ENCODE results near the gene GIMAP2.

GIMAP2 gene

DNA sequence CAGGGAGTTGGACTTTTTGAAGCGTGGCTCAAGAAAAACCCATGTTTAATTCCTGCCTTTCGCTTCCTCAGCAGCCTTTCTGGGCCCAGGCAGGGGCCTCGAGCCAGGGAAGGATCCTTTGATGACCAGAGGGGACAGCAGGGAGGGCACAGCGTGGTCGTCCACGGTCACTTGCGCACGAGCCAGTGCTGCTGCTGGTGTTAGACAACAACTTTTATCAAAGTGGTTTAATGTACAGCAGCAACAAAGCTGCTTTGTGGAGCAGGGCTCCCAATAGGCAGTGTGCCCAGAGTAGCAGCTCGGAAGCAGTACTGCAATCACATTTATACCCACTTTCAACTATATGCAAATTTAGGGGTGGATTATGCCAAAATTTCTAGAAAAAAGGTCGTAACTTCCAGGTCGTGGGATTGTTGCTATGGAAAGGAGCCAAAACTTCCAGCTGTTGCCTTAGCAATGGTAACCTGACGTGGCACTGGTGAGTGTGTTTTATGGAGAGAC lies 37.0 kb downstream of the GIMAP2 start:
- Histone ChIP-seq H3K79me2 (ENCODE audit: insufficient read depth, low read length) (no peaks in the 10 kb centered on the region), H3K27ac (ENCODE audit: low read depth, low read length) (no peak overlapping the region), H2AFZ (ENCODE audit: low read depth, low read length, severe bottlenecking) (no peak overlapping the region), H3K9me2 (replicated peaks; ENCODE audit: insufficient read depth, low read length) (no peaks in the 10 kb centered on the region), H3K4me2 (ENCODE audit: low read depth, low read length, poor library complexity, severe bottlenecking) (no peak overlapping the region), H3K36me3 (ENCODE audit: low read length) (no peaks in the 10 kb centered on the region), H3K4me3 (ENCODE audit: insufficient read depth, low read length, poor library complexity, severe bottlenecking) (no peak overlapping the region), H3F3A (ENCODE audit: insufficient read depth) (no peaks in the 10 kb centered on the region), H3K9ac (ENCODE audit: low read length) (no peak overlapping the region), H3K27me3 (ENCODE audit: low read length) (no peaks in the 10 kb centered on the region), H3K9me3 (ENCODE audit: insufficient read depth, low read length) (no peaks in the 10 kb centered on the region), H4K20me1 (ENCODE audit: low read depth, low read length) (no peaks in the 10 kb centered on the region)
- TF ChIP-seq EZH2phosphoT487 (conservative IDR thresholded peaks at IDR 0.05; ENCODE audit: low read length) = no peak
- TF ChIP-seq, protein P1, sequence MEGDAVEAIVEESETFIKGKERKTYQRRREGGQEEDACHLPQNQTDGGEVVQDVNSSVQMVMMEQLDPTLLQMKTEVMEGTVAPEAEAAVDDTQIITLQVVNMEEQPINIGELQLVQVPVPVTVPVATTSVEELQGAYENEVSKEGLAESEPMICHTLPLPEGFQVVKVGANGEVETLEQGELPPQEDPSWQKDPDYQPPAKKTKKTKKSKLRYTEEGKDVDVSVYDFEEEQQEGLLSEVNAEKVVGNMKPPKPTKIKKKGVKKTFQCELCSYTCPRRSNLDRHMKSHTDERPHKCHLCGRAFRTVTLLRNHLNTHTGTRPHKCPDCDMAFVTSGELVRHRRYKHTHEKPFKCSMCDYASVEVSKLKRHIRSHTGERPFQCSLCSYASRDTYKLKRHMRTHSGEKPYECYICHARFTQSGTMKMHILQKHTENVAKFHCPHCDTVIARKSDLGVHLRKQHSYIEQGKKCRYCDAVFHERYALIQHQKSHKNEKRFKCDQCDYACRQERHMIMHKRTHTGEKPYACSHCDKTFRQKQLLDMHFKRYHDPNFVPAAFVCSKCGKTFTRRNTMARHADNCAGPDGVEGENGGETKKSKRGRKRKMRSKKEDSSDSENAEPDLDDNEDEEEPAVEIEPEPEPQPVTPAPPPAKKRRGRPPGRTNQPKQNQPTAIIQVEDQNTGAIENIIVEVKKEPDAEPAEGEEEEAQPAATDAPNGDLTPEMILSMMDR (IDR thresholded peaks at IDR 0.05; ENCODE audit: insufficient read depth, low read length, poor library complexity, severe bottlenecking) = no peak

DNA sequence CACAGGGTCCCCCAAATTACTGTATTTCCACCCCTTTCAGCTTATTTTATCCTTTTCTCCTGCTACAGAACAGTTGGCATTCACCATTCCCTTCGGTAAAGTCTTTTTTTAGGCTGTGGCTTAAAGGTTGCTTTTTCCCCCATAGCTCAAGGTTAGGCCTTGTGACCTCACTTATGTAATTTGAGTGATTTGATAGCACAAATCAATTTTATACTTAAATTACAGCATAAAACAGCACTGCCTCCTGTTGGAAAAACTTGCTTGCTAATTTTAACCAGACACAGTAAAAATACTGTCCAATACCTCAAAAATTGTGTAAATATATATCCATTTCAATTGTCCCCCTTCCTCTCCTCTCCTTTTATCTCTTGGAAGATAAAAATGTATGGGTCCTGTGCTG lies 38.0 kb downstream of the GIMAP2 start:
- H3K9ac ChIP-seq (ENCODE audit: low read length) = no peak overlapping the region
- TF ChIP-seq EZH2phosphoT487 (conservative IDR thresholded peaks at IDR 0.05; ENCODE audit: low read length) = no peak
- TF ChIP-seq, protein P1 (IDR thresholded peaks at IDR 0.05; ENCODE audit: insufficient read depth, low read length, poor library complexity, severe bottlenecking) = no peak
- no peak overlapping the region for H3K27ac ChIP-seq (ENCODE audit: low read depth, low read length)
- H3K4me3 ChIP-seq (ENCODE audit: insufficient read depth, low read length, poor library complexity, severe bottlenecking) = no peak overlapping the region
- no peaks in the 10 kb centered on the region for H3K79me2 ChIP-seq (ENCODE audit: insufficient read depth, low read length)
- no peaks in the 10 kb centered on the region for H3F3A ChIP-seq (ENCODE audit: insufficient read depth)
- no peaks in the 10 kb centered on the region for H3K9me3 ChIP-seq (ENCODE audit: insufficient read depth, low read length)
- H3K36me3 ChIP-seq (ENCODE audit: low read length) = no peaks in the 10 kb centered on the region
- no peaks in the 10 kb centered on the region for H4K20me1 ChIP-seq (ENCODE audit: low read depth, low read length)
- no peak overlapping the region for H2AFZ ChIP-seq (ENCODE audit: low read depth, low read length, severe bottlenecking)
- H3K27me3 ChIP-seq (ENCODE audit: low read length) = no peaks in the 10 kb centered on the region
- H3K4me2 ChIP-seq (ENCODE audit: low read depth, low read length, poor library complexity, severe bottlenecking) = no peak overlapping the region
- H3K9me2 ChIP-seq (replicated peaks; ENCODE audit: insufficient read depth, low read length) = no peaks in the 10 kb centered on the region

DNA sequence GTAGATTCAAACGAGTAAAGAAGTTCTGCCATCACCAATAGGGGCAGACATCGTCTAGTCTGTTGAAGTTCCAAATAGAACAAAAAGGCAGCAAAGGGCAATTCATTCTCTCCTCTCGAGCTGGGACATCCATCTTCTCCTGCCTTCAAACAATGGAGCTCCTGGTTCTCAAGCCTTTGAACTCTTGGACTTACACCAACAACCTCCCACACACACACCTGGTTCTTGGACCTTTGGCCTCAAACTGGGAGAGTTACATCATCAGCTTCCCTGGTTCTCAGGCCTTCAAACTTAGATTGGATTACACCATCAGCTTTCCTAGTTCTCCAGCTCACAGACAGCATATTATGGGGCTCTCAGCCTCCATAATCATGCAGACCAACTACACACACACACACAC lies 41.9 kb downstream of the GIMAP2 start:
- no peaks in the 10 kb centered on the region for H4K20me1 ChIP-seq (ENCODE audit: low read depth, low read length)
- no peak overlapping the region for H3K27ac ChIP-seq (ENCODE audit: low read depth, low read length)
- no peaks in the 10 kb centered on the region for H3K36me3 ChIP-seq (ENCODE audit: low read length)
- H3F3A ChIP-seq (ENCODE audit: insufficient read depth) = no peaks in the 10 kb centered on the region
- no peak for TF ChIP-seq EZH2phosphoT487 (conservative IDR thresholded peaks at IDR 0.05; ENCODE audit: low read length)
- TF ChIP-seq, protein P1 (IDR thresholded peaks at IDR 0.05; ENCODE audit: insufficient read depth, low read length, poor library complexity, severe bottlenecking) = no peak
- no peak overlapping the region for H2AFZ ChIP-seq (ENCODE audit: low read depth, low read length, severe bottlenecking)
- no peaks in the 10 kb centered on the region for H3K9me2 ChIP-seq (replicated peaks; ENCODE audit: insufficient read depth, low read length)
- H3K4me2 ChIP-seq (ENCODE audit: low read depth, low read length, poor library complexity, severe bottlenecking) = no peak overlapping the region
- H3K9ac ChIP-seq (ENCODE audit: low read length) = no peak overlapping the region
- no peaks in the 10 kb centered on the region for H3K79me2 ChIP-seq (ENCODE audit: insufficient read depth, low read length)
- no peaks in the 10 kb centered on the region for H3K27me3 ChIP-seq (ENCODE audit: low read length)
- H3K4me3 ChIP-seq (ENCODE audit: insufficient read depth, low read length, poor library complexity, severe bottlenecking) = no peak overlapping the region
- no peaks in the 10 kb centered on the region for H3K9me3 ChIP-seq (ENCODE audit: insufficient read depth, low read length)
